Measurements from ENCODE around the gene YBX2. TPM values are rescaled to one million over a fixed set of nuclear protein-coding genes. Genes with fewer than 3 reads are reported as not detected.

YBX2 gene
- total and polyA plus RNA-seq, 7 donors, result 0.28 to 37.6 (median 2.5) TPM

GRCh38 chr17:7317161-7317803 is 22.8 kb upstream of the YBX2 start:
- WGBS, 2 donors, result 89 to 91% methylated on average over 16 of the region's 16 CpGs
- DNase-seq, result no peak
- Histone ChIP-seq H3K27me3 (no peaks in the 10 kb centered on the region), H3K4me1 (peaks cover 0 to 31% (median 30%) of the 10 kb centered on the region in 4 donors), H3K27ac (no peak overlapping the region), H3K36me3 (peaks cover 53 to 77% (median 67%) of the 10 kb centered on the region in 4 donors), H3K4me3 (no peak overlapping the region), H3K9me3 (no peaks in the 10 kb centered on the region)
- no peak for TF ChIP-seq CTCF (IDR thresholded peaks at IDR 0.05)
- no peak for TF ChIP-seq POLR2A (IDR thresholded peaks at IDR 0.05)
- TF ChIP-seq EP300 (IDR thresholded peaks at IDR 0.05), result no peak
- no peak for TF ChIP-seq POLR2AphosphoS5 (IDR thresholded peaks at IDR 0.05)
- intact Hi-C loops (cut with DNase I), result loop anchor here (10.0 kb wide), 1 partner anchor 818 kb away; no protein-coding TSS in a partner anchor

GRCh38 chr17:7315570-7316235 is 21.3 kb upstream of the YBX2 start:
- H3K9me3 ChIP-seq, result no peaks in the 10 kb centered on the region
- peaks cover 49 to 77% (median 64%) of the 10 kb centered on the region in 4 donors for H3K36me3 ChIP-seq
- H3K27me3 ChIP-seq, result no peaks in the 10 kb centered on the region
- peak overlapping the region; percentile 94 to 99 (median 96) for H3K27ac ChIP-seq
- intact Hi-C loops (cut with DNase I), result loop anchor here (1.0 to 10.0 kb wide), 2 partner anchors 14 to 819 kb away; partner anchors contain the start of gene NEURL4
- 26 to 40% methylated on average over 30 of the region's 30 CpGs for WGBS, 2 donors
- peak; percentile 73 for DNase-seq
- H3K4me1 ChIP-seq, result peaks cover 0 to 38% (median 30%) of the 10 kb centered on the region in 4 donors
- TF ChIP-seq POLR2AphosphoS5 (IDR thresholded peaks at IDR 0.05) (no peak), EP300 (IDR thresholded peaks at IDR 0.05) (no peak), CTCF (IDR thresholded peaks at IDR 0.05) (no peak), POLR2A (IDR thresholded peaks at IDR 0.05) (no peak)
- peak overlapping the region; percentile 80 to 89 (median 86) for H3K4me3 ChIP-seq

- DNase-seq, result peak; percentile 96
- intact Hi-C loops (cut with DNase I), result loop anchor here (1.0 to 10.0 kb wide), 2 partner anchors 14 to 820 kb away; partner anchors contain the start of gene NEURL4
- Histone ChIP-seq H3K9me3 (no peaks in the 10 kb centered on the region), H3K4me3 (peak within 1 kb of the TSS; percentile 80 to 89 (median 86)), H3K27ac (peak within 1 kb of the TSS; percentile 94 to 99 (median 96)), H3K4me1 (peaks cover 0 to 45% (median 36%) of the 10 kb centered on the region in 4 donors), H3K36me3 (peaks cover 49 to 77% (median 64%) of the 10 kb centered on the region in 4 donors), H3K27me3 (no peaks in the 10 kb centered on the region)
- 0 to 1% methylated on average over 95 of the region's 95 CpGs for WGBS, 2 donors
- TF ChIP-seq CTCF (IDR thresholded peaks at IDR 0.05), result no peak
- peak; percentile 92 to 97 (median 94) for TF ChIP-seq POLR2AphosphoS5 (IDR thresholded peaks at IDR 0.05)
- peak in 1 of 4 donors; percentile 46 for TF ChIP-seq EP300 (IDR thresholded peaks at IDR 0.05)
- TF ChIP-seq POLR2A (IDR thresholded peaks at IDR 0.05), result peak; percentile 55 to 71
Observed at GRCh38 chr17:7314719-7315569, 20.5 kb upstream of the YBX2 start, which contains the start of gene GPS2. GPS2 (minus strand) TSS chr17:7315360; CDS start chr17:7315052, 308 bp downstream.

- WGBS, 2 donors, result 44 to 53% methylated on average over 9 of the region's 9 CpGs
- H3K4me3 ChIP-seq, result peak overlapping the region; percentile 80 to 89 (median 86)
- TF ChIP-seq POLR2AphosphoS5 (IDR thresholded peaks at IDR 0.05) (no peak), CTCF (IDR thresholded peaks at IDR 0.05) (no peak), EP300 (IDR thresholded peaks at IDR 0.05) (no peak), POLR2A (IDR thresholded peaks at IDR 0.05) (no peak)
- peaks cover 0 to 54% (median 45%) of the 10 kb centered on the region in 4 donors for H3K4me1 ChIP-seq
- H3K9me3 ChIP-seq, result no peaks in the 10 kb centered on the region
- H3K36me3 ChIP-seq, result peaks cover 53 to 77% (median 66%) of the 10 kb centered on the region in 4 donors
- no peak for DNase-seq
- H3K27ac ChIP-seq, result peak overlapping the region; percentile 94 to 99 (median 96)
- intact Hi-C loops (cut with DNase I), result loop anchor here (10.0 kb wide), 1 partner anchor 821 kb away; no protein-coding TSS in a partner anchor
- H3K27me3 ChIP-seq, result no peaks in the 10 kb centered on the region
Observed at GRCh38 chr17:7313890-7314718, 19.7 kb upstream of the YBX2 start.
